Tibial artery (tissue), 4 donors: Measurements from ENCODE around the gene PTPRA.

Source experiments
- DNase-seq, 2 donors: peaks; one replicate each; pipeline ENCODE4 v3.0.0-alpha.2; 2019
- H3K27ac ChIP-seq, 2 donors: fragments of 200-600 bp; sonication (generic) in 1 of 2; 1 replicate in 1 of 2; 2 replicates in 1 of 2; pipeline ENCODE4 v1.5.1; 2018 to 2019; ENCODE audit warnings: mild to moderate bottlenecking in 1 of 2
- H3K27me3 ChIP-seq, 2 donors: fragments of 200-600 bp; sonication (generic) in 1 of 2; one replicate each; pipeline versions ENCODE4 v1.5.1 to v1.6.0; 2016 to 2019
- H3K36me3 ChIP-seq, 3 donors: fragments of 200-600 bp; sonication (generic) in 2 of 3; one replicate each; pipeline ENCODE4 v1.5.1; 2016 to 2019; ENCODE audit warnings: mild to moderate bottlenecking in 2 of 3
- H3K4me1 ChIP-seq, 4 donors: fragments of 200-600 bp; sonication (generic) in 2 of 4; 1 replicate in 3 of 4; 2 replicates in 1 of 4; pipeline ENCODE4 v1.5.1; 2016 to 2019
- H3K4me3 ChIP-seq, 2 donors: fragments of 200-600 bp; sonication (generic) in 1 of 2; 1 replicate in 1 of 2; 2 replicates in 1 of 2; pipeline ENCODE4 v1.5.1; 2018 to 2019; ENCODE audit warnings: mild to moderate bottlenecking in 2 of 2
- H3K9me3 ChIP-seq, 3 donors: fragments of 200-600 bp; sonication (generic) in 1 of 3; one replicate each; pipeline ENCODE4 v1.5.1; 2016 to 2019
- intact Hi-C: fragments of 100-400 bp; cut with DNase I; formaldehyde crosslinking; loops from one replicate; pipeline ENCODE4 v1.15.0; 2023; ENCODE audit warnings: low total_unique reads
- TF ChIP-seq, protein P1 (sequence below), 2 experiments: fragments of 200-600 bp in 1 of 2; fragments of 450-650 bp in 1 of 2; IDR thresholded peaks; one replicate each; pipeline ENCODE4 v1.5.1; 2017 to 2019; ENCODE audit warnings: antibody characterized with exemption in 2 of 2, mild to moderate bottlenecking in 1 of 2, moderate library complexity in 1 of 2

The PTPRA gene

DNA sequence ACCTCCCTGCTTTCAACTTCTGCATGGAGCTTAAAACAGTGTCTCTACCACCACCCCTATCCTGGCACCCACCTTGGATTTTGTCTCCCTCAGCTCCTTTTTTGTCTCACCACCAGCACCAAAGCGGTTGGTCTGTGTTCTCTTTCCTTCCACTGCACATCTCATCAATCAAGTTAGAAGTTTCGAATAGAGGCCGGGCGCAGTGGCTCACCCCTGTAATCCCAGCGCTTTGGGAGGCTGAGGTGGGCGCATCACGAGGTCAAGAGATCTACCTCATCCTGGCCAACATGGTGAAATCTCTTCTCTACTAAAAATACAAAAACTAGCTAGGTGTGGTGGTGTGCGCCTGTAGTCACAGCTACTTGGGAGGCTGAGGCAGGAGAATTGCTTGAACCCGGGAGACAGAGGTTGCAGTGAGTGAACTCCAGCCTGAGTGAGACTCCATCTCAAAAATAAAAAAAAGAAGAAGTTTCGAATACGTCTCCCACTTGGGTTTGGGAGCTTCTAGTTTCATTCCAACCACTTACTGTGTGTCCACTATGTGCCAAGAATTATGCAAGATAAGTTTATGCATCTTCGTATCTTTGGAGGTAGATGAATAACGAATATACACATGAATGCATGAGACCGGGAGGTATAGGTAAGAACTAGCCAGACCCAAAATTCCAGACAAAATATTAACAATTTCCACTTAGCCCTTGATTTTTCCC is 38.7 kb upstream of the PTPRA start:
- no peak for DNase-seq
- H3K4me1 ChIP-seq = peaks cover 0 to 12% (median 5%) of the 10 kb centered on the region in 4 donors
- intact Hi-C loops = loop anchor here (10.0 kb wide), 1 partner anchor 140 kb away; the partner anchor contains the start of gene EBF4
- no peaks in the 10 kb centered on the region for H3K9me3 ChIP-seq
- no peak overlapping the region for H3K27ac ChIP-seq
- H3K27me3 ChIP-seq = peaks cover 0 to 9% of the 10 kb centered on the region in 2 donors
- H3K36me3 ChIP-seq = peaks cover 0 to 37% (median 8%) of the 10 kb centered on the region in 3 donors
- TF ChIP-seq, protein P1, sequence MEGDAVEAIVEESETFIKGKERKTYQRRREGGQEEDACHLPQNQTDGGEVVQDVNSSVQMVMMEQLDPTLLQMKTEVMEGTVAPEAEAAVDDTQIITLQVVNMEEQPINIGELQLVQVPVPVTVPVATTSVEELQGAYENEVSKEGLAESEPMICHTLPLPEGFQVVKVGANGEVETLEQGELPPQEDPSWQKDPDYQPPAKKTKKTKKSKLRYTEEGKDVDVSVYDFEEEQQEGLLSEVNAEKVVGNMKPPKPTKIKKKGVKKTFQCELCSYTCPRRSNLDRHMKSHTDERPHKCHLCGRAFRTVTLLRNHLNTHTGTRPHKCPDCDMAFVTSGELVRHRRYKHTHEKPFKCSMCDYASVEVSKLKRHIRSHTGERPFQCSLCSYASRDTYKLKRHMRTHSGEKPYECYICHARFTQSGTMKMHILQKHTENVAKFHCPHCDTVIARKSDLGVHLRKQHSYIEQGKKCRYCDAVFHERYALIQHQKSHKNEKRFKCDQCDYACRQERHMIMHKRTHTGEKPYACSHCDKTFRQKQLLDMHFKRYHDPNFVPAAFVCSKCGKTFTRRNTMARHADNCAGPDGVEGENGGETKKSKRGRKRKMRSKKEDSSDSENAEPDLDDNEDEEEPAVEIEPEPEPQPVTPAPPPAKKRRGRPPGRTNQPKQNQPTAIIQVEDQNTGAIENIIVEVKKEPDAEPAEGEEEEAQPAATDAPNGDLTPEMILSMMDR (IDR thresholded peaks at IDR 0.05) = no peak
- H3K4me3 ChIP-seq = no peak overlapping the region

DNA sequence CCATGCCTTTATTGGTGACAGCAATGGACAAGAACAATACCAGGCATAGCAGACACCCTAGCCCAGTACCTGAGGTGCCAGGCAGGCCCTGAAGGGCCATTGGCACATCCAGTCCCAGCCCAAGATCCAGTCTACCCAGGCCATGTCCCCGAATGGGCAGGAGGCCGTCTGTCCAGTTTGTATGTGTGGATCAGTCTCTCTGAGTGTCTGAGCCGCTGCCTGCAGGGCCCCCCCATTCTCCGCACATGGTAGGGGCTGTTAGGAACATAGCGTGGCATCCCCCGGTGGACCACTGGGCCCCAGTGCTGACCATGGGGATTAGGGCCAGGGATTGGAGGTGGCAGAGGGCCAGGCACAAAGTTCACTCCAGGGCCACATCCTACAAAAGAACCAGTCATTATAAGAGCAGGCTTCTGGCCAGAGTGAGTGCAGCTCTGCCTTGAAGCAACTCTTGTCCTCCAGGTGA is 37.9 kb upstream of the PTPRA start:
- H3K9me3 ChIP-seq = no peaks in the 10 kb centered on the region
- TF ChIP-seq, protein P1 (IDR thresholded peaks at IDR 0.05) = no peak
- peaks cover 0 to 1% of the 10 kb centered on the region in 2 donors for H3K27me3 ChIP-seq
- H3K4me3 ChIP-seq = no peak overlapping the region
- no peak overlapping the region for H3K27ac ChIP-seq
- peaks cover 0 to 37% (median 8%) of the 10 kb centered on the region in 3 donors for H3K36me3 ChIP-seq
- DNase-seq = no peak
- intact Hi-C loops = loop anchor here (10.0 kb wide), 1 partner anchor 141 kb away; the partner anchor contains the start of gene EBF4
- H3K4me1 ChIP-seq = peaks cover 0 to 17% (median 11%) of the 10 kb centered on the region in 4 donors

DNA sequence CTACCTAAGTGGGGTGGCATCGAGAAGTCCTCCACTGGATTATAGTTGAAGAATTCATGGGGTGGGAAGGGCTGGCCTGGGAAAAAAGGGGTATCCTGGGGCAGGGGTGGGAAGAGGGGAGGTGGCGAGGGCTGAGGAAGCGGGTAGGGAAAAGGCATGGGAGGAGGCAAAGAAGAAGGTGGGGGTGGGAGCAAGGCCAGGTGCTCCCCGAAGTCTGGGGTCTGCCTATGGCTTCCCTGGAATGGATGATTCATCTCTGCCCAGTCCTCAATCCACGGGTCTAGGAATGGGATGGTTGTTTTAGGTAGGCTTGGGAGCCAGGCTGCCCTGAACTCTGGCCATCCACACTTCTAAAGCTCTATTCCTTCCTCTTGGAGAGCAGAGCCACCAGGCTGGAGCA is 37.2 kb upstream of the PTPRA start:
- TF ChIP-seq, protein P1 (IDR thresholded peaks at IDR 0.05) = no peak
- DNase-seq = no peak
- no peak overlapping the region for H3K4me3 ChIP-seq
- peaks cover 0 to 37% (median 8%) of the 10 kb centered on the region in 3 donors for H3K36me3 ChIP-seq
- H3K27ac ChIP-seq = no peak overlapping the region
- H3K27me3 ChIP-seq = no peaks in the 10 kb centered on the region
- peaks cover 0 to 17% (median 11%) of the 10 kb centered on the region in 4 donors for H3K4me1 ChIP-seq
- intact Hi-C loops = loop anchor here (10.0 kb wide), 1 partner anchor 141 kb away; the partner anchor contains the start of gene EBF4
- no peaks in the 10 kb centered on the region for H3K9me3 ChIP-seq

DNA sequence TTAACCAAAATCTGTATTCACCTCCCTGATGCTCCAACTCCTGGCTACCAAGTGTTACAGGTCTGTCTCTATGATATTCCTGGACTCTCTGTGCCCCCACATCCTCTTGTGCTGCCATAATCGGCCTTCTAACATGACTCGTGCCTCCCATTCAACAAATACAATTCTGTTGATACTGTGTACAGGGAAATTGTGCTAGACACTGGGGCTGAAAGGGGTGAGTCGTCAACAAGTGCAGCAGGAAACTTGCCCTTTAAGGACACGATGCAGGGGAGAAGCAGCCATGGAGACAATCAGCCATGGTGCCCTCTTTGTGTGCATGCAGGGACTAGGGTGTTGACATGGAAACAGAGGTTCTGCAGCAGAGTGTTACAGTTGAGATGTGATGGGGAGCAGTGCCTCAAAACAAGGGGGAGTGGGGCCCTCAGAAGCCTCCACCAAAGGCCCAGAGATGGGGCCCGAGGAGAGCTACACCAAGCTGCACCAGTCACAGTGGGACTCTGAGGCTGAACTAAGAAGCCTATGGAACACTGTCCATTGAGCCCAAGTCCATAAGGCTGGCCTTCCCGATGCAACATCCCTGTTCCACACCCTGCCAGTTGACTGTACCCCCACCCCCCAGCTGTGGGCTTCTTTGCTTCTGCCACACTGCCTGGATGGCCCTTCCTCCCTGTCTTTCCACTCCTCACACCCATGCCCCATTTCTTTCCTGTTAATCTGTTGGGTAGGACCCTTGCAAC is 35.9 kb upstream of the PTPRA start:
- TF ChIP-seq, protein P1 (IDR thresholded peaks at IDR 0.05) = no peak
- H3K27me3 ChIP-seq = no peaks in the 10 kb centered on the region
- H3K4me1 ChIP-seq = peaks cover 0 to 30% (median 17%) of the 10 kb centered on the region in 4 donors
- H3K4me3 ChIP-seq = no peak overlapping the region
- DNase-seq = no peak
- peaks cover 0 to 37% (median 8%) of the 10 kb centered on the region in 3 donors for H3K36me3 ChIP-seq
- H3K9me3 ChIP-seq = no peaks in the 10 kb centered on the region
- intact Hi-C loops = loop anchor here (10.0 kb wide), 1 partner anchor 143 kb away; the partner anchor contains the start of gene EBF4
- no peak overlapping the region for H3K27ac ChIP-seq

DNA sequence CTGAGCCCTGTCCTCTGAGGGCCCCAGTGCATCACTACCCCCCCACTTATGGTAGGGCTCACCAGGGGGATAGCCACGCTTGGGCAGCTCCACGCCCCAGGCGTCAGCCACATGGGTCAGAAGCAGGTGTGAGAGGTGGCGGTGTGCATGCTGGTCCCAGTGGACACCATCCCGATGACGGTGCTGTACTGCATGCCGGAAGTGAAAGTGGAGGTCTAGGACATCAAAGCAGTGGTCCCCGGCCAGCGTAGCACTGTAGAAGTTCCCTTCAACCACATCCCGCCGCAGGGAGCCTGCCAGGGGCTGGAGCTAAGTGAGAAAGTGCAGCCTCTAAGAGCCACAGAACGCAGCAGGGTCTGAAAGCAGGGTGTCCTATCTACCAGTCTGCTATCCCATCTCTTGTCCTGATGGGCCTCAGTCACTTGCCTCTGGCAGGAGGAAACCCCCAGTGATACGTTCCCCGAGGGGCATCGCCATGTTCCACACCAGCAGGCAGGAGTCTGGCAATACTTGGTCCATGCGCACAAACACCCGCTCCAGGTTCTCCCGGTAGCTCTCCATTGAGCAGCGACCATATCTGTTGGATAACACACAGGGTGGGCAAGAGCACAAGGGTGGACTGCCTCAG is 35.0 kb upstream of the PTPRA start:
- TF ChIP-seq, protein P1 (IDR thresholded peaks at IDR 0.05) = no peak

More for the DNA sequence above, 35.0 kb upstream of the PTPRA start:
- no peaks in the 10 kb centered on the region for H3K27me3 ChIP-seq
- H3K27ac ChIP-seq = no peak overlapping the region
- no peaks in the 10 kb centered on the region for H3K9me3 ChIP-seq
- DNase-seq = no peak
- peaks cover 0 to 30% (median 17%) of the 10 kb centered on the region in 4 donors for H3K4me1 ChIP-seq
- intact Hi-C loops = loop anchor here (10.0 kb wide), 1 partner anchor 143 kb away; the partner anchor contains the start of gene EBF4
- peaks cover 0 to 37% (median 8%) of the 10 kb centered on the region in 3 donors for H3K36me3 ChIP-seq
- H3K4me3 ChIP-seq = no peak overlapping the region
